ENCODE measurements around the gene LARP4B.

Gene LARP4B

DNA sequence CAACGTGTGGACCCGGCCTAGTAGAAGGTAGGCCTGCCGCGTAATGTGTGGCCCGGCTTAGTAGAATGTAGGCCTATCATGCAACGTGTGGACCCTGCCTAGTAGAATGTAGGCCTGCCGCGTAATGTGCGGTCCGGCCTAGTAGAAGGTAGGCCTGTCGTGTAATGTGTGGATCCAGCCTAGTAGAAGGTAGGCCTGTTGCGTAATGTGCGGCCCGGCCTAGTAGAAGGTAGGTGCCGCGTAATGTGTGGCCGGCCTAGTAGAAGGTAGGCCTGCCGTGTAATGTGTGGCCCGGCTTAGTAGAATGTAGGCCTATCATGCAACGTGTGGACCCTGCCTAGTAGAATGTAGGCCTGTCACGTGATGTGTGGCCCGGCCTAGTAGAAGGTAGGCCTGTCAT is 44.8 kb upstream of the LARP4B start:
- Histone ChIP-seq H3K23ac (ENCODE audit: low read depth, low read length, poor library complexity) (peak overlapping the region; percentile 59), H3K4me1 (ENCODE audit: control insufficient read depth in 2 of 2, insufficient read depth in 1 of 2, low read depth in 1 of 2, low read length in 2 of 2) (peaks cover 0 to 2% of the 10 kb centered on the region in 2 donors), H3K36me3 (replicated peaks in 1 of 2; ENCODE audit: control insufficient read depth in 2 of 2, insufficient read depth in 2 of 2, low read length in 2 of 2) (no peaks in the 10 kb centered on the region), H2AFZ (ENCODE audit: low read length) (no peak overlapping the region), H2BK5ac (ENCODE audit: low read length) (no peak overlapping the region), H3K9me3 (replicated peaks in 1 of 2; ENCODE audit: control insufficient read depth in 2 of 2, insufficient read depth in 1 of 2, low read depth in 1 of 2, low read length in 2 of 2) (peaks cover 12 to 33% of the 10 kb centered on the region in 2 donors), H2BK15ac (ENCODE audit: low read length) (no peak overlapping the region), H4K8ac (ENCODE audit: low read depth, low read length) (no peak overlapping the region), H3K27me3 (ENCODE audit: control insufficient read depth in 3 of 3, insufficient read depth in 3 of 3, low read depth in 1 of 3, low read length in 3 of 3) (no peaks in the 10 kb centered on the region), H2BK12ac (ENCODE audit: low read length) (no peak overlapping the region), H2BK120ac (ENCODE audit: low read depth, low read length) (no peak overlapping the region), H4K91ac (ENCODE audit: low read depth, low read length, poor library complexity) (no peak overlapping the region), H3K4me2 (ENCODE audit: insufficient read depth, low read length, poor library complexity, severe bottlenecking) (no peak overlapping the region), H3K14ac (ENCODE audit: low read length) (no peak overlapping the region), H2AK5ac (ENCODE audit: low read depth, low read length) (no peak overlapping the region), H3K18ac (ENCODE audit: low read length) (no peak overlapping the region), H3K4ac (ENCODE audit: low read length) (no peak overlapping the region), H3K4me3 (ENCODE audit: low read length in 2 of 2) (peak overlapping the region in 1 of 2 donors; percentile 49), H3K79me1 (ENCODE audit: low read depth, low read length) (no peaks in the 10 kb centered on the region), H3K27ac (replicated peaks; ENCODE audit: low read length) (no peak overlapping the region), H3K9ac (ENCODE audit: low read depth, low read length, poor library complexity) (no peak overlapping the region)
- no CpG with 5 or more reads among the region's 22 CpGs for WGBS, 2 donors (ENCODE audit: extremely low coverage in 2 of 2, insufficient read length in 2 of 2, insufficient replicate concordance in 1 of 2)
- DNase-seq (ENCODE audit: low spot score): no peak

DNA sequence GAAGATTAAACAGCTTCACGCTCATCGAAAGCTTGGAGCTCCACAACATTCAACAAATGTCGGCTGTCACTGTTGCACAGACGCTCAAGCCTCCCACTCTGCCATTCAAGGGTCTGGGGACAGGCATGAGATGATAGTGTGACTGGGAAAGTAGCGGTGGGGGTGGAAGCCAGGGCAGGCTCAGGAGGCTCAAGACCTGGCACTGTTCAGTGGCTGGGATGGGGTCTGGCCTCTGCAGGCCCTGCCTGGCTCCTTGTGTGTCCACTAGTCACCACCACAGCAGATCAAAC is 43.2 kb upstream of the LARP4B start:
- H2BK12ac ChIP-seq (ENCODE audit: low read length): no peak overlapping the region
- H4K8ac ChIP-seq (ENCODE audit: low read depth, low read length): no peak overlapping the region
- no CpG with 5 or more reads among the region's 5 CpGs for WGBS, 2 donors (ENCODE audit: extremely low coverage in 2 of 2, insufficient read length in 2 of 2, insufficient replicate concordance in 1 of 2)
- H3K4me1 ChIP-seq (ENCODE audit: control insufficient read depth in 2 of 2, insufficient read depth in 1 of 2, low read depth in 1 of 2, low read length in 2 of 2): peaks cover 2% of the 10 kb centered on the region in 2 donors
- H3K36me3 ChIP-seq (replicated peaks in 1 of 2; ENCODE audit: control insufficient read depth in 2 of 2, insufficient read depth in 2 of 2, low read length in 2 of 2): no peaks in the 10 kb centered on the region
- no peak overlapping the region for H2BK5ac ChIP-seq (ENCODE audit: low read length)
- no peak overlapping the region for H3K14ac ChIP-seq (ENCODE audit: low read length)
- H3K4ac ChIP-seq (ENCODE audit: low read length): no peak overlapping the region
- H2BK120ac ChIP-seq (ENCODE audit: low read depth, low read length): no peak overlapping the region
- H3K79me1 ChIP-seq (ENCODE audit: low read depth, low read length): no peaks in the 10 kb centered on the region
- no peak overlapping the region for H3K9ac ChIP-seq (ENCODE audit: low read depth, low read length, poor library complexity)
- no peak for DNase-seq (ENCODE audit: low spot score)
- no peak overlapping the region for H2BK15ac ChIP-seq (ENCODE audit: low read length)
- no peaks in the 10 kb centered on the region for H3K27me3 ChIP-seq (ENCODE audit: control insufficient read depth in 3 of 3, insufficient read depth in 3 of 3, low read depth in 1 of 3, low read length in 3 of 3)
- H2AK5ac ChIP-seq (ENCODE audit: low read depth, low read length): no peak overlapping the region
- no peak overlapping the region for H2AFZ ChIP-seq (ENCODE audit: low read length)
- peaks cover 4 to 17% of the 10 kb centered on the region in 2 donors for H3K9me3 ChIP-seq (replicated peaks in 1 of 2; ENCODE audit: control insufficient read depth in 2 of 2, insufficient read depth in 1 of 2, low read depth in 1 of 2, low read length in 2 of 2)
- no peak overlapping the region for H3K4me3 ChIP-seq (ENCODE audit: low read length in 2 of 2)
- H3K4me2 ChIP-seq (ENCODE audit: insufficient read depth, low read length, poor library complexity, severe bottlenecking): no peak overlapping the region
- H4K91ac ChIP-seq (ENCODE audit: low read depth, low read length, poor library complexity): no peak overlapping the region
- H3K27ac ChIP-seq (replicated peaks; ENCODE audit: low read length): no peak overlapping the region
- H3K18ac ChIP-seq (ENCODE audit: low read length): no peak overlapping the region
- H3K23ac ChIP-seq (ENCODE audit: low read depth, low read length, poor library complexity): no peak overlapping the region

DNA sequence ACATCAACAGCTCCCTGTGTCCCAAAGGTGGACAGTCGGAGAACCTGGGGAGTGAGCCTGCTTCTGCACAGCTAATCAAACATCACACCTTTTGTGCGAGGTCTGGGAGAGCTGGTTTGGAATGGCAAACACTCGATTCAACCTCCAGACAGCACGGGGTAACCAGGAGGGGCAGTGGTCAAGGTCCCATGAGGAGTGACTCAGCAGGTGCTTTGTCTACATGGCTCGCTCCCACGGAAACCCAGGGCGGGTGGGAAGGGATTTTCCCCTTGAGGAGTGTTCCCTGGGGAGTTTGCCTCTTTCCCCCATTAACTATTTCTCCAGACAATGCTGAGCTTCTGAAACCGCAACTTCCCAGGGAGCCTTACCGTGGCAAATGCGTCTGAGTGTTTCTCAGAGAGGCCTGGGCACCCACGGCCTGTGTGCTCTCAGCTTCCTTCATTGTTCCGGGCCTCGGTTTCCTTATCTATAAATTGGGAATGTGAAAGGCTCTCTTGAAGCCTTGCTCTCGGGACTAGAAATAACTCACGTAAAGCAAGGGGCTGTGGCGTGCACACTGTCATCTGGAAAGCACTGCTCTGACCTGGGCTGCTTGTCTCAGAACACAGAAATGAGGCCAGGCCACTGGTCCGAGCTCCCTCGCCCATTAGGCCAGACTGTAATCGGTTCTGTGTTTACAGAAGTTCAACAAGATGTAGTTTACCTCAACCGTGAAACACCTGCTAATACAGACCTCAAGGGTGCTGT is 42.7 kb upstream of the LARP4B start:
- Histone ChIP-seq H3K27me3 (ENCODE audit: control insufficient read depth in 3 of 3, insufficient read depth in 3 of 3, low read depth in 1 of 3, low read length in 3 of 3) (no peaks in the 10 kb centered on the region), H2BK15ac (ENCODE audit: low read length) (no peak overlapping the region), H4K91ac (ENCODE audit: low read depth, low read length, poor library complexity) (no peak overlapping the region), H2BK5ac (ENCODE audit: low read length) (no peak overlapping the region), H3K4me1 (ENCODE audit: control insufficient read depth in 2 of 2, insufficient read depth in 1 of 2, low read depth in 1 of 2, low read length in 2 of 2) (peaks cover 2% of the 10 kb centered on the region in 2 donors), H3K4ac (ENCODE audit: low read length) (no peak overlapping the region), H3K18ac (ENCODE audit: low read length) (no peak overlapping the region), H2BK120ac (ENCODE audit: low read depth, low read length) (no peak overlapping the region), H3K14ac (ENCODE audit: low read length) (no peak overlapping the region), H2BK12ac (ENCODE audit: low read length) (no peak overlapping the region), H3K23ac (ENCODE audit: low read depth, low read length, poor library complexity) (no peak overlapping the region), H4K8ac (ENCODE audit: low read depth, low read length) (no peak overlapping the region), H2AFZ (ENCODE audit: low read length) (no peak overlapping the region), H3K9ac (ENCODE audit: low read depth, low read length, poor library complexity) (no peak overlapping the region), H3K4me2 (ENCODE audit: insufficient read depth, low read length, poor library complexity, severe bottlenecking) (no peak overlapping the region), H3K4me3 (ENCODE audit: low read length in 2 of 2) (no peak overlapping the region), H3K27ac (replicated peaks; ENCODE audit: low read length) (no peak overlapping the region), H3K36me3 (replicated peaks in 1 of 2; ENCODE audit: control insufficient read depth in 2 of 2, insufficient read depth in 2 of 2, low read length in 2 of 2) (no peaks in the 10 kb centered on the region), H2AK5ac (ENCODE audit: low read depth, low read length) (no peak overlapping the region), H3K9me3 (replicated peaks in 1 of 2; ENCODE audit: control insufficient read depth in 2 of 2, insufficient read depth in 1 of 2, low read depth in 1 of 2, low read length in 2 of 2) (peaks cover 4 to 13% of the 10 kb centered on the region in 2 donors), H3K79me1 (ENCODE audit: low read depth, low read length) (no peaks in the 10 kb centered on the region)
- WGBS, 2 donors (ENCODE audit: extremely low coverage in 2 of 2, insufficient read length in 2 of 2, insufficient replicate concordance in 1 of 2): no CpG with 5 or more reads among the region's 20 CpGs
- no peak for DNase-seq (ENCODE audit: low spot score)

DNA sequence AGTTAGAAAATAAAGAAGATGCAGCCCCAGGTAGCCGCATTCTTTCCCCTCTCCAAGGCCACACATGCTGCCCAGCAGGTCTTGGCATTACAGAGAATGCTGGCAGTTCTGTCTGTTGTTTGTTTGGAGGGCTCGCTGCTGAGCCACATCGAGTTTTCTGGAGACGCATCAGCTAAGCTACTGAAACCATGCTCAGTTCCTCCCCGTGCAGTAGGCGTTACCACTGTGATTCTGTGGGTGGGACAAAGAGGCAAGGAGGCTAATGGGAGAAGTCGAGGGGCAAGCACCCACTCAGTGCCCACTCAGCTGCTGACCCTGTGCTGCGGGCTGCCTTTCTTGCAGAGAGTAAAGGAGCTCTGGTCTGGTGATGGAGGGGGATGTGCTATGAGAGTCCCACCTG is 41.3 kb upstream of the LARP4B start:
- no peak overlapping the region for H2BK15ac ChIP-seq (ENCODE audit: low read length)
- no peak overlapping the region for H3K18ac ChIP-seq (ENCODE audit: low read length)
- no peak overlapping the region for H2BK12ac ChIP-seq (ENCODE audit: low read length)
- no peak overlapping the region for H2BK120ac ChIP-seq (ENCODE audit: low read depth, low read length)
- no peak overlapping the region for H3K27ac ChIP-seq (replicated peaks; ENCODE audit: low read length)
- no peak overlapping the region for H2AK5ac ChIP-seq (ENCODE audit: low read depth, low read length)
- no peaks in the 10 kb centered on the region for H3K36me3 ChIP-seq (replicated peaks in 1 of 2; ENCODE audit: control insufficient read depth in 2 of 2, insufficient read depth in 2 of 2, low read length in 2 of 2)
- no peak overlapping the region for H3K4me2 ChIP-seq (ENCODE audit: insufficient read depth, low read length, poor library complexity, severe bottlenecking)
- H3K4me1 ChIP-seq (ENCODE audit: control insufficient read depth in 2 of 2, insufficient read depth in 1 of 2, low read depth in 1 of 2, low read length in 2 of 2): peaks cover 2 to 6% of the 10 kb centered on the region in 2 donors
- H3K4ac ChIP-seq (ENCODE audit: low read length): no peak overlapping the region
- no peak overlapping the region for H4K8ac ChIP-seq (ENCODE audit: low read depth, low read length)
- H3K14ac ChIP-seq (ENCODE audit: low read length): no peak overlapping the region
- no peaks in the 10 kb centered on the region for H3K27me3 ChIP-seq (ENCODE audit: control insufficient read depth in 3 of 3, insufficient read depth in 3 of 3, low read depth in 1 of 3, low read length in 3 of 3)
- no peak overlapping the region for H2BK5ac ChIP-seq (ENCODE audit: low read length)
- H3K23ac ChIP-seq (ENCODE audit: low read depth, low read length, poor library complexity): no peak overlapping the region
- no peaks in the 10 kb centered on the region for H3K79me1 ChIP-seq (ENCODE audit: low read depth, low read length)
- WGBS, 2 donors (ENCODE audit: extremely low coverage in 2 of 2, insufficient read length in 2 of 2, insufficient replicate concordance in 1 of 2): no CpG with 5 or more reads among the region's 8 CpGs
- no peak for DNase-seq (ENCODE audit: low spot score)
- no peak overlapping the region for H4K91ac ChIP-seq (ENCODE audit: low read depth, low read length, poor library complexity)
- no peak overlapping the region for H3K4me3 ChIP-seq (ENCODE audit: low read length in 2 of 2)
- no peak overlapping the region for H3K9ac ChIP-seq (ENCODE audit: low read depth, low read length, poor library complexity)
- H2AFZ ChIP-seq (ENCODE audit: low read length): no peak overlapping the region
- H3K9me3 ChIP-seq (replicated peaks in 1 of 2; ENCODE audit: control insufficient read depth in 2 of 2, insufficient read depth in 1 of 2, low read depth in 1 of 2, low read length in 2 of 2): peaks cover 0 to 3% of the 10 kb centered on the region in 2 donors
